Fibroblast of villous mesenchyme (primary cell): ENCODE data around the gene EPN1. TPM values are rescaled to one million over a fixed set of nuclear protein-coding genes. Genes with fewer than 3 reads are reported as not detected.

Experiments
- DNase-seq: peaks from one replicate; pipeline ENCODE4 v3.0.0-alpha.2; 2010; ENCODE audit warnings: low read depth
- H3K4me3 ChIP-seq: 2 replicates; pipeline ENCODE4 v1.5.1; 2011; ENCODE audit warnings: low read depth, mild to moderate bottlenecking, low read length
- CTCF ChIP-seq: IDR thresholded peaks from 2 replicates; pipeline ENCODE4 v1.5.1; 2012; ENCODE audit warnings: low read depth, mild to moderate bottlenecking, low read length; ENCODE audit not compliant: insufficient read depth
- total RNA-seq: library from RNA; depleted of rRNA; stranded (reverse); fragments of >200 nt; gene quantifications from 2 replicates; pipeline ENCODE4 v1.2.3, GENCODE V29; 2012

EPN1 gene
- total RNA-seq, 1 donor: 17.7 TPM

GRCh38 chr19:55655648-55656040 lies 19.4 kb upstream of the EPN1 start:
- H3K4me3 ChIP-seq: peak overlapping the region; percentile 77
- no peak for DNase-seq
- TF ChIP-seq CTCF: no peak

GRCh38 chr19:55656552-55656951 lies 18.5 kb upstream of the EPN1 start:
- TF ChIP-seq CTCF: no peak
- DNase-seq: no peak
- H3K4me3 ChIP-seq: peak overlapping the region; percentile 77

- no peak for DNase-seq
- no peak for TF ChIP-seq CTCF
- H3K4me3 ChIP-seq: peak overlapping the region; percentile 77
Measured at GRCh38 chr19:55656988-55657747, 17.9 kb upstream of the EPN1 start.

GRCh38 chr19:55658846-55659459 lies 16.1 kb upstream of the EPN1 start:
- DNase-seq: no peak
- no peak overlapping the region for H3K4me3 ChIP-seq
- TF ChIP-seq CTCF: no peak

- H3K4me3 ChIP-seq: no peak overlapping the region
- no peak for TF ChIP-seq CTCF
- no peak for DNase-seq
Measured at GRCh38 chr19:55659822-55660221, 15.2 kb upstream of the EPN1 start.

- DNase-seq: no peak
- no peak overlapping the region for H3K4me3 ChIP-seq
- TF ChIP-seq CTCF: no peak
Measured at GRCh38 chr19:55660404-55660803, 14.6 kb upstream of the EPN1 start.
